Measurements from ENCODE around the gene USP25. TPM values are rescaled to one million over a fixed set of nuclear protein-coding genes. Genes with fewer than 3 reads are reported as not detected.
A peak's percentile ranks its signal among the peaks of the same experiment; 100 is the strongest.

The USP25 gene
- total and polyA plus RNA-seq, 2 of the 8 experiments (the other 6 are each of a cell fraction or from before 2014, with no cell fraction given), result 11.2 to 48.1 TPM

DNA sequence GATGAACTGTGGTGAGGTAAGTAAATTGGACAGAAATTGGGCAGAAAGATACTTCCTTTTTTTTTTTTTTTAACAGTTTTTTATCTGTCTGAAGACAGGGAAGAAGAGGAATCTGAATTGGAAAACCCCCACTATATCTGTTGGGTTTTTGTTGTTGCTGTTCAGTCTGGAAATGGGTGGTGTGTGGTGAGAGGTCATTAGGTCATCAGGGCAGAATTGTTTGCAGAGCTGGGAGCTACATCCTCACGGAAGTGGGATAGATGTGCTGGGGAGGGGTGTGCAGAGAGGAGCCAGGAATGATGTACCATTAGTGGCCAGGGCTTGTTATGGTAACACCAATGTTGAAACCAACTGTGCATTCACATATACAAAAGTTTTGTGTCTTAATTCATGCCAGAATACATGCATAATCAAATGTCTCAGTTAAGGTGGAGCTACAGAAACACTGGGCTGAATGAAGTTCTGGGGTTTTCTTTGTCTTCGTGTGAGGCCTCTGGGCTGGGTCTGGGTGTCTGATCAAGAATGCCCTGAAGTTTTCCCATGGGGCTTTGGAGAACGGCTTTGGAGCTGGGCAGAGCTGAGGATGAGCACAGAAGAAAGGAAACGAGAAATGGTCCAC, 12.4 kb downstream of the USP25 start:
- Histone ChIP-seq H3K9ac (replicated peaks in 1 of 4; ENCODE audit: extremely low read depth in 1 of 4, low read depth in 3 of 4, low read length in 3 of 4) (no peak overlapping the region), H4K8ac (ENCODE audit: extremely low read depth, insufficient read depth, low read length) (no peak overlapping the region), H4K20me1 (replicated peaks in 1 of 2; ENCODE audit: control insufficient read depth in 1 of 2, insufficient read depth in 2 of 2, low read length in 2 of 2) (peaks cover 17 to 26% of the 10 kb centered on the region in 2 experiments), H2AK5ac (ENCODE audit: low read depth, low read length) (no peak overlapping the region), H4K91ac (replicated peaks; ENCODE audit: insufficient read length, low read length) (no peak overlapping the region), H3K4me2 (ENCODE audit: insufficient read depth in 1 of 2, low read depth in 2 of 2, low read length in 2 of 2) (no peak overlapping the region), H3K23ac (ENCODE audit: insufficient read length) (no peak overlapping the region), H3K79me1 (ENCODE audit: low read depth, low read length) (peaks cover 12% of the 10 kb centered on the region; the same call in 1 of the 2 replicates), H4K5ac (ENCODE audit: insufficient read length, low read depth, low read length) (no peak overlapping the region), H3K18ac (ENCODE audit: extremely low read depth, low read length) (no peak overlapping the region), H2BK20ac (ENCODE audit: low read length) (0 out of 2 replicates have a peak overlapping the region, but pooled peaks have one; percentile 64), H2BK15ac (ENCODE audit: low read length) (no peak overlapping the region), H2BK120ac (replicated peaks; ENCODE audit: low read depth, low read length) (no peak overlapping the region), H3K36me3 (ENCODE audit: control insufficient read depth in 2 of 4, insufficient read depth in 4 of 4, low read length in 3 of 4) (no peaks in the 10 kb centered on the region), H3K27ac (ENCODE audit: low read depth, low read length) (no peak overlapping the region), H3K14ac (ENCODE audit: insufficient read length) (no peak overlapping the region), H3K9me3 (ENCODE audit: insufficient read depth in 2 of 2, low read depth in 1 of 2, low read length in 1 of 2) (no peaks in the 10 kb centered on the region), H2BK5ac (ENCODE audit: low read depth, low read length) (no peak overlapping the region), H3K4me3 (ENCODE audit: extremely low read depth in 1 of 4, insufficient read depth in 2 of 4, low read depth in 3 of 4, low read length in 4 of 4) (no peak overlapping the region), H3K4me1 (replicated peaks in 1 of 4; ENCODE audit: control insufficient read depth in 3 of 4, insufficient read depth in 4 of 4, low read length in 3 of 4) (peaks cover 4 to 33% (median 13%) of the 10 kb centered on the region in 4 experiments), H2AFZ (ENCODE audit: low read length) (no peak overlapping the region), H3K23me2 (ENCODE audit: low read depth, low read length) (no peaks in the 10 kb centered on the region), H3K79me2 (ENCODE audit: control insufficient read depth in 1 of 2, insufficient read depth in 2 of 2, low read length in 2 of 2) (peaks cover 26 to 100% of the 10 kb centered on the region in 2 experiments), H3K56ac (replicated peaks; ENCODE audit: insufficient read length, low read depth, low read length) (no peak overlapping the region), H2BK12ac (ENCODE audit: low read depth, low read length) (no peak overlapping the region; the same call in 1 of the 2 replicates), H3K4ac (replicated peaks; ENCODE audit: insufficient read length, low read depth, low read length) (no peak overlapping the region), H3K27me3 (replicated peaks in 1 of 4; ENCODE audit: control insufficient read depth in 3 of 4, extremely low read depth in 1 of 4, insufficient read depth in 3 of 4, low read length in 3 of 4) (no peaks in the 10 kb centered on the region)
- ChIA-PET CTCF (ENCODE audit: partially characterized antibody) (interaction anchor here (0.7 to 1.3 kb wide), 3 partner anchors 9 to 45 kb away, joined by 3 to 4 read pairs (median 3); no protein-coding TSS in a partner anchor), POLR2A (ENCODE audit: partially characterized antibody) (interaction anchor here (0.8 to 3.8 kb wide), 4 partner anchors 9 to 13 kb away, joined by 3 to 24 read pairs (median 8); partner anchors contain the start of gene USP25)
- 86% methylated on average over 4 of the region's 4 CpGs; no CpG with 5 or more reads in 1 of the 2 experiments for WGBS, 2 experiments (ENCODE audit: extremely low coverage in 1 of 2, insufficient coverage in 1 of 2, insufficient read length in 1 of 2, insufficient replicate concordance in 2 of 2, low coverage in 1 of 2, low lambda C conversion rate in 2 of 2, missing lambda C conversion rate in 1 of 2)
- FAIRE-seq (no peak), DNase-seq (ENCODE audit: low read depth in 1 of 2, low spot score in 2 of 2) (no peak)
- TF ChIP-seq SP1 (IDR thresholded peaks at IDR 0.05; ENCODE audit: low read depth, low read length), result no peak
- no peak for TF ChIP-seq BACH1 (IDR thresholded peaks at IDR 0.05; ENCODE audit: low read length)
- no peak for TF ChIP-seq CBX5 (IDR thresholded peaks at IDR 0.05; ENCODE audit: low read depth, low read length)

All from H1 (cell line).